ELR (cell line): ENCODE results near the gene CLEC4D.
"Not testable (repeated sequence)": the region's sequence is repeated elsewhere in the genome, so short reads cannot be mapped to it uniquely, and the experiment has no call there.

Experiments
- DNase-seq: peaks from one replicate; pipeline ENCODE4 v3.0.0-alpha.2; 2015; ENCODE audit warnings: low read depth

The CLEC4D gene

DNA sequence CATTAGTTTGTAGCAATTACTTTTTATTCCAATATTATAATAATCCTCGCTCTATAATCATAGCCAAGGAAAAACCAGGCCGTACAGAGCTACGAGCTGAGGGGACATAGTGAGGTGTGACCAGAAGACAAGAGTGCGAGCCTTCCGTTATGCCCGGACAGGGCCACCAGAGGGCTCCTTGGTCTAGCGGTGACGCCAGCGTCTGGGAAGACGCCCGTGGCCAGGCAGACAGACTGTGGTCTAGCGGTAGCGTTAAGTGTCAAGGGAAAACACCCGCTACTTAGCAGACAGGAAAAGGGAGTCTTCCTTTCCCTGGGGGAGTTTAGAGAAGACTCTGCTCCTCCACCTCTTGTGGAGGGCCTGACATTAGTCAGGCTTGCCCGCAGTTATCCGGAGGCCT is 24.5 kb downstream of the CLEC4D start:
- DNase-seq = not testable (repeated sequence)

DNA sequence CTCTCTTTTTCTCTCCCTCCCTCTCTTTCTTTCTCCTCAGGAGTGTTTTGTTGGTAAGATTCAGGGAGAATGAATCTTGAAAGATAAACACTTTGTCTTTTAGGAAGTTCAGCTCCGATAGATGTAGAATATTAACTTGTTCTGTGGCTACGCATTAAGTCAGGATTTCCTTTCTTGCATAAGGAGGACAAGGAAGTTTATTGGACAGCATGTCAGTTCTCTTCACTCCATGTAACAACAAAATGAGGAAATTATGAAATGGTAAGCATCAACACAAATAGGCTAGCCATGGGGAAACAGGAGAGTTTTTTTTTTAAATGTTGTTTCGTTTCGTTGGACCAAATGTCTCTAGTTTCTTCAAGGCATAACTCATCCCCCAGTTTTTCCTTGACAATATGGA is 27.5 kb downstream of the CLEC4D start, which contains the start of gene CLEC4E:
TSS of gene CLEC4E (minus strand) at position 75 of the 400 bp plus-strand sequence. CDS start 108 bp downstream, outside the sequence.
- DNase-seq = not testable (repeated sequence)

DNA sequence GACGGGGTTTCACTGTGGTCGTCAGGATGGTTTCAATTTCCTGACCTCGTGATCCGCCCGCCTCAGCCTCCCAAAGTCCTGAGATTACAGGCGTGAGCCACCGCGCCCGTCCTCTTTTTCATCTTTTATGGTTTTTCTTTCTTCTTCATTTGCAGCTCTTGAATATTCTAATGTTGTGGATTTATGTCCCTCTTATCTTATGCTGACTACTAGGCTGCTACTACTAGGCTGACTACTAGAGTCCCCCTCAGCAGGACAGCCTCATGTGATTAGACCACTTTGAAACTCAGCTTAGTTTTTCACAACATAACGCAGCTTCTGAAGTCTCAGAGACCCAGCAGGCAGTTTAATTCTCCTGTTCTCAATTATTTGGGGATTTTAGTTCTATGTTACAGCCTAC is 28.3 kb downstream of the CLEC4D start:
- DNase-seq = no peak

DNA sequence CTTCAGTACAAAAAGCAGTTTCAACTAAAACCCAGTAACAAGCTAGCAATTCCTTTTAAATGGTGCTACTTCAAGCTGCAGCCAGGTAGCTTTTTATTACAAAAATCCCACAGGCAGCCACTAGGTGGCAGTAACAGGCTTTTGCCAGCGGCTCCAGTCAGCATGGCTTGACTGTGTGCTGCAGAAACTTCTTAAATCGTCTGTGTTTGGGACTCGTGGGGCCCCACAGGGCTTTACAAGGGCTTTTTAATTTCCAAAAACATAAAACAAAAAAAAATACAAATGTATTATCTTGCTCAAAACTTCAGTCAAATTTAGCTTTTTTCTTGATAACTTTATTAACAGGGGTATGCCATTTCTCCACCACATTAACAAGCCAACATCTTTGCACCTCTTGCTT is 31.0 kb downstream of the CLEC4D start:
- DNase-seq = peak; percentile 61

DNA sequence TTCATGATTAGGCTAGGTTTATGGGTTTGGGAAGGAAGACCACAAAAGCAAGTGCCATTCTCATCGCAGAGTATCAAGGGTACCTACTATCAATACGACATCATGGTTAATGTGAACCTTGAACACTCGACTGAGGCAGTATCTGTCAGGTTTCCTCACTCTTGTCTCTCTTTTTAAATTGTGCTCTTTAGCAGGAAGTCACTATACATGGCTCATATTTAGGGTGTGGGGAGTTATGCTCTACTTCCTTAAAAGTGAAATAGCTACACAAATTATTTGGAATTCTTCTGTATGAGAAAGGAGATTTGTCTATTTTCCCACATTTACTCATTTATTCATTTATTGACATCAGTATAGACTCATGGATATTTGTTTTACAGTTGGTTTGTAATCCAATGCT is 33.3 kb downstream of the CLEC4D start:
- DNase-seq = no peak

DNA sequence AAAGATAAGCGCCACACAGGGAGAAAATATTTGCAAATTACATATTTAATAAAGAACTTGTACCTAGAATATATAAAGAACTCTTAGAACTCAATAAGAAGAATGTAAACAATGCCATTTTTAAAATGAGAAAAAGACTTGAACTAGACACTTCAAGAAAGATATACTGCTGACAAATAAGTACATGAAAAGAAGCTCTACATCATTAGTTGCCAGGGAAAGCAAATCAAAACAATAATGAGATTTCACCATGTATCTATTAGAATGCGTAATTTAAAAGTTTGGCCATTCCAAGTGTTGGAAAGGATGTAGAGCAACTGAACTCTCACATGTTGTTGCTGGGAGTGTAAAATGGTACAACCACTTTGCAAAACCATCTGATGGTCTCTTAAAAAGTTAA is 34.3 kb downstream of the CLEC4D start:
- DNase-seq = no peak

DNA sequence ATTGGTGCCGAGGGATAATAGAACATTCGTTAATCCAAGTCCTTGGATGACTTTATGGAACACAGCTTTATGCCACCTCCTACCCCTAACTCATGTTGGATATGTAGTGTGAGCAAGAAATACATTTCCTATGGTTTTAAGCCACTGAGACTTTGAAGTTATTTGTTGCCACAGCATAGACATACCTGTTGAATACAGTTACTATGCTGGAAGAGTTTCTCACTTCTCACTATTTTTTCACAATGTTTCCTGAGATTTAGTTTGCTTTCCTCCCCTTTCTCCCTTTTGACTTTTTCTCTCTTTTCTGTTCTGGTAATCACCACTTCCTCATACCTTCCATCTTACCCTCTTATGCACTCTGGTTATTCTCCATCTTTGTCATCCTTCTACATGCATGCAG is 34.9 kb downstream of the CLEC4D start:
- DNase-seq = no peak

DNA sequence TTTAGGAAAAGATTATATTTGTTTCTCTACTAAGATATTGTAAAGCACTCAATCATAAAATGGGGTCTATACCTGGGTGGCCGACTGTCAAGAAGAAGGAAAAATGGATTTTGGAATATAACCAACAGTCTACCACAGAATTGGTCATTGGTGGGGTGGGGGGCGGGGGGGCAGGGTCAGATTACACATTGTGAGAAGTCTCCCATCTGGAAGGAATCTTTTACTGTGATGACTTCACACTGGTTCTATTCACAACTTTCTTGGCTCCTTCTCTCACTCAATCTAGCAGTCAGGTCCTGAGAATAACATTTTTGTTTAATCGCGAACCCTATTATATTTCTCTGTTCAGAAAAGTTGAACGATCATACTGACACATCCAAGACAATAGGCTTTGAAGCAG is 36.1 kb downstream of the CLEC4D start:
- no peak for DNase-seq

DNA sequence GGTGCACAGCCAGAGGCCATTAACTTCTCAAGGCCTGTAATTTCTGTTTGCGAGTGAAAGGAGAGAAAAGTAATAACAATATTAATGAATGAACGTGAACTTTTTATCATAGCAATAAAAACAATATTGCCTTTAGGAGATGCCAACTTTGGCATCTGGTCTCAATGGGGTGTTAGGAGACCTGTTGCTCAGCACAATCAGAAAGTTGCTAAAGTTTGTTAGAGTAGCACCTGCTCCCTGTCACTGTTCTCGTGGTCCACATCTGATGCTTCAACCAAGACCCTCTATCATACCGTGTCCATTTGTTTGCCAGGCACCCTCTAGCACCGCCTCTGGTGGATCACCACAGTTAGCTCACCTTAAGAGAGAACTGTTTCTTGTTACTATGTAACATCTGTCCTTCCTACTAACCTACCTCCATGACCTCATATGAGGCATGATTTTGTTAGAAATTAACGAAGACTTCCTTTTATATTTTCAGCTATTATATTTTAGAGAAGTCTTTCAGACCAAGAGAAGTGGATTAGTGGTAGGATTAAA is 39.9 kb downstream of the CLEC4D start:
- DNase-seq = no peak

DNA sequence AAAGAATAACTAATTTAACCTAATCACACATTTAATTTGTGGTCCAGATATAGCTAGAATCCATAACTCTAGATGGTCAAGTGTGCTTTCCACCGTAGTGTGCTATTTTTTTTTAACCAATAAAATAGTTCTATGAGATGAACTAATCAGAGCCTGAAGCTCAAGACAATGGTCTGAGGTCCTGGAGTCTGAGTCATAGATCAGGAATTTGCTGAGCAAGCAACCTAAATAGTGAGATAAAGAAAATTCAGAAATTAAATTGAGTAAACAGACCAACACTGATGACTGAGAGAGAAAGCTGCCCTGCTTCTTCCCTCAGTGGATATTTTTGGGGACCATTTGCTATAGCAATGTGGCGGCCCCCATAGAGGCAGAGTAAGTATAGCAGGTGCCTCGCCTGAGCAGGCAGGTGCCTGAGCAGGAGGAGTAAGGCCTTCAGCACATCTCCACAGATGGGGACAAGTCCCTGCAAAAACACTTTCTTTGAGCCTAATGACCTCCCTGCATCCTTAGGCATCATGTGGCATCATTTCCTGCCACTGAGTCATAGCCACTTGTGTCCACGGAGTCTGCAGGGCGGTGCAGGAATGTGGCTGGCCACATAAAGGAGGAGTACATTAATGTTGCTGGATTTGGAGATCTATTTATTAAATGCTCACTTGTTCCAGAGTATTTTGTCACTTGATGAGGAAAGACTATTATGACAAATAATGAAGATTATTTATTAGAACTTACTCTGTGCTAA is 41.3 kb downstream of the CLEC4D start:
- peak; percentile 52 for DNase-seq

DNA sequence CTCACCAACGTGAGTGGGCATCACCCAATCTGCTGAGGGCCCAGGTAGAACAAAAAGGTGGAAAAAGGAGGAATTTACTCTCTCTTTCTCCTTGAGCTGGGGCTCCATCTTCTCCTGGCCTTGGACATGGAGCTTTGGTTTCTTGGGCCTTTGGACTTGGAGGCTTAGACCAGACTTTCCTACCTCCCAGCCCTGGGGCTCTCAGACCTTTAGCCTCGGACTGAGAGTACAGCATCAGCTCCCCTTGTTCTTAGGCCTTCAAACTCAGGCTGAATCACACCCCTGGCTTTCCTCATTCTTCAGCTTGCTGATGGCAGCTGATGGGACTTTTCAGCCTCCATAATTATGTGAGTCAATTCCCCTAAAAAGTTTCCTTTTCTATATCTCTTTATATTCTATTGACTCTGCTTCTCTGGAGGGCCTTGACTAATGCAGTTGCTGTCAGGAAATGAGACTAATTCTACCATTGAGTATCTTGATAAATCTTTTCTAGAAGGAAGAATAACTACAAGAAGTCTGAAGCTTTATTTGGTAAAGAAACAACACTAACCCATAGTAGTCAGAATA is 43.3 kb downstream of the CLEC4D start:
- DNase-seq = no peak

DNA sequence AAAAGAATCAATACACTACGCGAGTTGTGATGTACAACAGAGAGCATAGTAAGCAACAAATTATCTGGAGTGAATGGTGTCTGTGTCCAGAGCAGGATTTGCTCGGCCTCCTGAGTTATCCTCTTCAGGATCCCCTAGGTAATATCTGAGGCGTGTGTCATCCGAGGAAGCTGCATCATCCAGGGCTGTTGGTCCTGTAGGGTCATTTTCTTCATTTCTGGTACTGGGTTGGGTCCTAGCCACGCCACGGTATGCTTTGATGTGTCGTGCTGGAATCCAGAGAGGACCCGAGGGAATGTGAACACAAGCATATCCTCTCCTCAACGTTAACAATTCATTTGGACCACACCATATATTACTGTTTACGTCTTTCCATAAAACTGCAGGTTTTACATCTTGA is 46.4 kb downstream of the CLEC4D start:
- DNase-seq = no peak

DNA sequence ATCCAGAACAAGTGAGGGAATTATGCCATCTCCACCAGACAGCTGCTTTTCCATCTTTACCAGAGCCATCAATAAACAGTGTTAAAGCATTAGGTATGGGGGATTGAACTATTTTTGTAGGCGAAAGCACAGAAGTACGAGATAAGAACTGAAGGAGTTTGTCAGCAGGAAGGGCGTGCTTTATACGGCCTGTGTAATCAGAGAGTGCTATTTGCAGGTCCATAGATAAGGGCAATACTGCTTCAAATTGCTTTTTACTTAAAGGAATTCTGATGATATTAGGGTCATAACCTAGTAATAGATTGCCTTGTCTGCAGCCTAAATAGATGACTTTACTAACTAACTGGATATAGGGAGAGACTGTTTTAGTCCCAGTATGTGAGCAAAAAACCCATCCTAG is 47.7 kb downstream of the CLEC4D start:
- no peak for DNase-seq

DNA sequence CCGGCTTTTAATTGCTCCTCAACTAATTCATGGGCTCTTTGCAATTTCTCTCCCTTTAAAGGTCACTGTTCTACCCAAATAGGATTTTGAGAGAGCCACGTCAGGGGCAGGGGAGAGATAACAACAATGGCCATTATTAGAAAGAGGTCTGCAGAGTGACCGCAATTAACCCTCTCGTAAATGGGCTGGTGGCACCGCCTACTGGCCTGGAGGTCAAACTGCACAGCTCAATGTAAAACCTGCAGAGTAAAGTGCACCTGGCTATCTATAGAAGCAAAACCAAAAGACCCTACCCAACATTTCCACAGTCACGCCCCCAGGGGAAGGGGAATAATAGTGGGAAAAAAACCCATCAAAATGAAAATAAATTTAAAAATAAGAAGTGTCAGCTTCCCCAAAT is 49.0 kb downstream of the CLEC4D start:
- no peak for DNase-seq

DNA sequence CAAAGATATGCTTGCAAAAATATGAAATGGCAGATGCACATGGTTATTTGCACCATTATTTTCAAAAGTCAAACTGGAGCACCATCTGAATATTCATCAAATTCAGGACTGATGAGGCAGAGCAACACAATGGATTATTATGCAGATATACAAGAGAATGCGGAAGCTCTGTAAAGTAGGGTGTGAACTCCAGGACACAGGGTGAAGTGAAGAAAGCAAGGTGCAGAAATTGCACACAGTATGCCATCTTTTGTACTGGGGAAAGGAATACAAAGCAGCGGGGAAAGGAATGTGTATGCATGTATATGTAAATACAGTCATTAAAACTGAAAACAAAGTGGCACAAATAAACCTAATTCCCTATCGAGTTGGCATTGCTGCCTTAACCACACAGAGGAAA is 50.1 kb downstream of the CLEC4D start:
- DNase-seq = no peak

DNA sequence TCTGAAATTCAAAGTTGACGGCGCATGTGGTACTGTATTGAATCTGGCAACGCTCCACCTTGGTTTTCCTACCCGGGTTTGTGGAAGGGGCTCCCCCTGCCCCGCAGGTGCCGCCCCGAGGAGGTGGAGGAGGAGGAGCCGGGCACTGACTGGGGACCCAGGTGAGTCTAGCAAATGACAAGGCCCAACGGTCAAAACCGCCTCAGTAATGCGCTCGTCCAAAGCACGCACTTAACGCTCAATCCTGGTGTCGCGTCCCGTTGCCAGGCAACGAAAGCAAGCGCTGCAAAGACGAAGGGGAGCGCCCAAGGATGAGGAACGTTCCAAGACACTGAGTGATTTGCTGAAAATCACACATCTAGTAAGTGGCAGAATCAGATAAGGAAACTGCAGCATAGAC is 51.4 kb downstream of the CLEC4D start:
- DNase-seq = no peak

DNA sequence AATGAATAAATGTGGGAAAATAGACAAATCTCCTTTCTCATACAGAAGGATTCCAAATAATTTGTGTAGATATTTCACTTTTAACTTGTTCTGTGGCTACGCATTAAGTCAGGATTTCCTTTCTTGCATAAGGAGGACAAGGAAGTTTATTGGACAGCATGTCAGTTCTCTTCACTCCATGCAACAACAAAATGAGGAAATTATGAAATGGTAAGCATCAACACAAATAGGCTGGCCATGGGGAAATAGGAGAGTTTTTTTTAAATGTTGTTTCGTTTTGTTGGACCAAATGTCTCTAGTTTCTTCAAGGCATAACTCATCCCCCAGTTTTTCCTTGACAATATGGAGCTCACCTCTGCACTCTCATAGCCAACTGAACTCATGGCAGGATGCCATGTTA is 52.7 kb downstream of the CLEC4D start:
- DNase-seq = not testable (repeated sequence)

DNA sequence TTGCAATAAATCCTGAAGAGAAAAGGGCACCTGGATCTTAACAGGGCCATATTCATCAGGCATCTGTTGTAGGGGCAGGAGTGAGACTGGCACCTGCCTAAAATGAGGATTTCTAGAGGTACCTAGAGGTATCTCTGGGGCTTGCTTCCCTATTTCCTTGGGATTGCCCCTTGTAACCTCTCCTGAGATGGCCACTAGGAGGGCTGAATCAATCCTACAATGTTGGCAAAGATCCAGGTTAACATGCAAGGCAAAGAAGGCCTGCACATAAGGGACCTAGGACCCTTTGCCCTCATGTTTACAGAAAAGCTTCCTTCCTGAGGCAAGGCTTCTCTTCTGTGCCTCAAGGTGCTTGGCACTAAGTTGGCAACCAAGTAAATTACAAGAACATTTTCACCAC is 53.2 kb downstream of the CLEC4D start:
- DNase-seq = peak; percentile 17
